Measurements from ENCODE around the gene PARVB. TPM values are rescaled to one million over a fixed set of nuclear protein-coding genes. Genes with fewer than 3 reads are reported as not detected.

Gene PARVB
- polyA plus RNA-seq, 1 donor (not counting 4 experiments of a cell fraction or from before 2014, with no cell fraction given) = 10.5 TPM

DNA sequence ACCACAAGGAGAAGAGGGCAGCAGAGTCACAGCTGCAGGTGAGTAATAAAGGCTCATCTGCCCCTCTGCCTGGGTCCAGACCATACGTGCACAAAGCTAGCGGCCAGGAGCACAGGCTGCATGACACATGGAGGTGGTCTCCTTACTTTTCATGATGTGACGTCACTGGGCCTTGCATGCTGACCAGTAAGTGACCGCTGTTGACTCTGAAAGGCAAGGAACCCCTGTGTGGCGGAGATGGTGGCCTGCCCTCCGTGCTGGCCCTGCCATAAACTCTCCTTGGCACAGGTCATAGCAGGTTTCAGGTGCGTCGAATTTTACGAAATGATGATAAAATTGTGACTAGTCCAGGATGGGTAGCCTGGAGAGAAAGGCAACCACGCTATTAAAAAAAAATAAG lies 149.1 kb downstream of the PARVB start:
- Histone ChIP-seq H3K27ac (ENCODE audit: control insufficient read depth, insufficient read depth, low read length) (no peak overlapping the region), H2AFZ (ENCODE audit: control insufficient read depth, low read length) (no peak overlapping the region), H3K9ac (ENCODE audit: control insufficient read depth, extremely low read depth, insufficient read depth, low read length) (no peak overlapping the region), H3K4me2 (ENCODE audit: control insufficient read depth, extremely low read depth, insufficient read depth, low read depth, low read length) (no peak overlapping the region), H3K9me1 (ENCODE audit: control insufficient read depth, extremely low read depth, insufficient read depth, low read length) (no peaks in the 10 kb centered on the region), H3K27me3 (ENCODE audit: control insufficient read depth, extremely low read depth, insufficient read depth, low read length) (peaks cover 11% of the 10 kb centered on the region), H3K4me1 (ENCODE audit: control insufficient read depth, extremely low read depth, insufficient read depth, low read length) (no peaks in the 10 kb centered on the region), H3K36me3 (ENCODE audit: control insufficient read depth in 2 of 2, extremely low read depth in 1 of 2, insufficient read depth in 2 of 2, low read length in 2 of 2) (no peaks in the 10 kb centered on the region), H3K9me3 (ENCODE audit: control insufficient read depth, low read depth, low read length) (no peaks in the 10 kb centered on the region), H4K20me1 (ENCODE audit: control insufficient read depth, extremely low read depth, insufficient read depth, low read length) (no peaks in the 10 kb centered on the region), H3K79me2 (ENCODE audit: control insufficient read depth, insufficient read depth, low read length) (no peaks in the 10 kb centered on the region), H3K4me3 (ENCODE audit: control insufficient read depth in 2 of 3, extremely low read depth in 1 of 3, insufficient read depth in 2 of 3, low read depth in 1 of 3, low read length in 3 of 3) (no peak overlapping the region)
- DNase-seq (ENCODE audit: low read depth, low spot score) (no peak), FAIRE-seq (no peak)
- TF ChIP-seq EZH2 (IDR thresholded peaks at IDR 0.05; ENCODE audit: low read length) = no peak
- dilution Hi-C loops (cut with MboI; ENCODE audit: extremely low pct_ligation_motif_present, low sequenced_read_pairs) = no loop called here

GRCh38 chr22:44175676-44176075 lies 151.6 kb downstream of the PARVB start:
- Histone ChIP-seq H3K27me3 (ENCODE audit: control insufficient read depth, extremely low read depth, insufficient read depth, low read length) (peaks cover 16% of the 10 kb centered on the region), H3K4me3 (ENCODE audit: control insufficient read depth in 2 of 3, extremely low read depth in 1 of 3, insufficient read depth in 2 of 3, low read depth in 1 of 3, low read length in 3 of 3) (no peak overlapping the region), H3K79me2 (ENCODE audit: control insufficient read depth, insufficient read depth, low read length) (no peaks in the 10 kb centered on the region), H3K36me3 (ENCODE audit: control insufficient read depth in 2 of 2, extremely low read depth in 1 of 2, insufficient read depth in 2 of 2, low read length in 2 of 2) (no peaks in the 10 kb centered on the region), H3K9me1 (ENCODE audit: control insufficient read depth, extremely low read depth, insufficient read depth, low read length) (no peaks in the 10 kb centered on the region), H3K9me3 (ENCODE audit: control insufficient read depth, low read depth, low read length) (no peaks in the 10 kb centered on the region), H3K4me2 (ENCODE audit: control insufficient read depth, extremely low read depth, insufficient read depth, low read depth, low read length) (no peak overlapping the region), H3K9ac (ENCODE audit: control insufficient read depth, extremely low read depth, insufficient read depth, low read length) (no peak overlapping the region), H3K27ac (ENCODE audit: control insufficient read depth, insufficient read depth, low read length) (no peak overlapping the region), H4K20me1 (ENCODE audit: control insufficient read depth, extremely low read depth, insufficient read depth, low read length) (no peaks in the 10 kb centered on the region), H2AFZ (ENCODE audit: control insufficient read depth, low read length) (no peak overlapping the region), H3K4me1 (ENCODE audit: control insufficient read depth, extremely low read depth, insufficient read depth, low read length) (no peaks in the 10 kb centered on the region)
- TF ChIP-seq CTCF (optimal IDR thresholded peaks at IDR 0.05 in 1 of 3, IDR thresholded peaks at IDR 0.05 in 1 of 3, conservative IDR thresholded peaks at IDR 0.05 in 1 of 3; ENCODE audit: extremely low read depth in 1 of 3, insufficient read depth in 2 of 3, low read length in 3 of 3) (no peak), EZH2 (IDR thresholded peaks at IDR 0.05; ENCODE audit: low read length) (no peak)
- FAIRE-seq (no peak), DNase-seq (ENCODE audit: low read depth, low spot score) (no peak)
- dilution Hi-C loops (cut with MboI; ENCODE audit: extremely low pct_ligation_motif_present, low sequenced_read_pairs) = no loop called here
